HUDEP-2 (cell line): ENCODE results near the gene MPP2.
A peak's percentile ranks its signal among the peaks of the same experiment; 100 is the strongest.
"Not testable (repeated sequence)": the region's sequence is repeated elsewhere in the genome, so short reads cannot be mapped to it uniquely, and the experiment has no call there.

ENCODE experiments used
- DNase-seq, 76 experiments: peaks; one replicate each; lab custom pipeline; 2025; ENCODE audit not compliant: unreplicated experiment in 76 of 76; lab: John Stamatoyannopoulos, UW

The MPP2 gene

GRCh38 chr17:43907425-43907981, at the start of gene MPP2:
TSS of gene MPP2 (minus strand) at chr17:43907536. CDS start at chr17:43904460, 3,076 bp downstream.
- DNase-seq = peak in 14 of 76 experiments; percentile 7 to 36 (median 20)

- DNase-seq = no peak
These were observed 48.9 kb upstream of the MPP2 start for GRCh38 chr17:43956222-43956621.

- DNase-seq = no peak
These were observed 46.4 kb upstream of the MPP2 start, which contains the start of gene PYY for GRCh38 chr17:43953746-43954145. TSS of gene PYY (minus strand) at chr17:43953940. CDS start at chr17:43953483, 457 bp downstream.

- DNase-seq = no peak
These were observed 45.7 kb upstream of the MPP2 start for GRCh38 chr17:43952724-43953666.

GRCh38 chr17:43952351-43952723, 45.0 kb upstream of the MPP2 start:
- DNase-seq = no peak

- no peak for DNase-seq
These were observed 44.4 kb upstream of the MPP2 start for GRCh38 chr17:43951750-43952149.

- no peak for DNase-seq
These were observed 43.2 kb upstream of the MPP2 start for GRCh38 chr17:43950554-43950953.

GRCh38 chr17:43949781-43950180, 42.4 kb upstream of the MPP2 start:
- peak in 5 of 76 experiments; percentile 2 to 19 (median 6) for DNase-seq

- no peak for DNase-seq
These were observed 39.4 kb upstream of the MPP2 start for GRCh38 chr17:43946781-43947180.

- peak in 11 of 76 experiments; percentile 4 to 52 (median 11) for DNase-seq
These were observed 37.9 kb upstream of the MPP2 start for GRCh38 chr17:43945074-43945829.

- DNase-seq = no peak
These were observed 34.8 kb upstream of the MPP2 start, which contains the start of gene PPY for GRCh38 chr17:43942051-43942685. TSS of gene PPY (minus strand) at chr17:43942476. CDS start at chr17:43941654, 822 bp downstream.

- DNase-seq = peak in 33 of 76 experiments; percentile 5 to 55 (median 18)
These were observed 33.3 kb upstream of the MPP2 start for GRCh38 chr17:43940630-43941029.

GRCh38 chr17:43939886-43940285, 32.5 kb upstream of the MPP2 start:
- DNase-seq = no peak

- DNase-seq = not testable (repeated sequence)
These were observed 32.1 kb upstream of the MPP2 start for GRCh38 chr17:43939452-43939851.

GRCh38 chr17:43938838-43939182, 31.5 kb upstream of the MPP2 start:
- DNase-seq = no peak

- no peak for DNase-seq
These were observed 29.1 kb upstream of the MPP2 start for GRCh38 chr17:43936434-43936833.

- DNase-seq = no peak
These were observed 28.6 kb upstream of the MPP2 start for GRCh38 chr17:43935926-43936261.

- no peak for DNase-seq
These were observed 28.0 kb upstream of the MPP2 start for GRCh38 chr17:43935204-43935925.

- DNase-seq = no peak
These were observed 25.6 kb upstream of the MPP2 start for GRCh38 chr17:43932923-43933322.

GRCh38 chr17:43932357-43932756, 25.0 kb upstream of the MPP2 start:
- DNase-seq = no peak
